22Rv1 (cell line): Measurements from ENCODE around the gene ACOX1.

ENCODE experiments used
- H3K27ac ChIP-seq: fragments of 450-650 bp; 2 replicates; pipeline ENCODE4 v1.5.1; 2017
- ZFX ChIP-seq: fragments of 450-650 bp; IDR thresholded peaks from 2 replicates; pipeline ENCODE4 v1.6.1; 2017; ENCODE audit warnings: antibody characterized with exemption, borderline replicate concordance
- TF ChIP-seq, protein P1 (sequence below): fragments of 450-650 bp; IDR thresholded peaks from 2 replicates; pipeline ENCODE4 v1.5.1; 2017; ENCODE audit warnings: mild to moderate bottlenecking

Gene ACOX1

DNA sequence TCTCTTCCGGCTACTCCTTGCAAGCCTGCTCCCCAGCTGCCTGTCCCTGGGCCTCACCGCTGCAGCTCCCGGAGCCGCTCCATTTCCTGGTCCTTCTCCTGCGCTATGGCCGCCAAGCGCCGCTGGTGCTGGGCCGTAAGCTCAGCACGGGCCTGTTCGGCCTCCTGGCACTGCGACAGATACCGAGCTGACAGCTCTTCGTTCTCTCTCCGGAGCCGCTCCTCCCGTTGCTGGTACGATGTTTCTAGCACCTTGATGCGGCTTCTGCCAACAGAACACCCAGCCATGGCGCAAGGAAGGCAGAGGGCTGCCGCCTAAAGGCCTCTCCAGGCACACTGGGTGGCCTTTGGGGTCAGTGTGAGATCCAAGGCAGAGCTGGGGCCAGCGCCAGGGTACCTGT is 59.4 kb downstream of the ACOX1 start:
- no peak overlapping the region for H3K27ac ChIP-seq
- TF ChIP-seq, protein P1, sequence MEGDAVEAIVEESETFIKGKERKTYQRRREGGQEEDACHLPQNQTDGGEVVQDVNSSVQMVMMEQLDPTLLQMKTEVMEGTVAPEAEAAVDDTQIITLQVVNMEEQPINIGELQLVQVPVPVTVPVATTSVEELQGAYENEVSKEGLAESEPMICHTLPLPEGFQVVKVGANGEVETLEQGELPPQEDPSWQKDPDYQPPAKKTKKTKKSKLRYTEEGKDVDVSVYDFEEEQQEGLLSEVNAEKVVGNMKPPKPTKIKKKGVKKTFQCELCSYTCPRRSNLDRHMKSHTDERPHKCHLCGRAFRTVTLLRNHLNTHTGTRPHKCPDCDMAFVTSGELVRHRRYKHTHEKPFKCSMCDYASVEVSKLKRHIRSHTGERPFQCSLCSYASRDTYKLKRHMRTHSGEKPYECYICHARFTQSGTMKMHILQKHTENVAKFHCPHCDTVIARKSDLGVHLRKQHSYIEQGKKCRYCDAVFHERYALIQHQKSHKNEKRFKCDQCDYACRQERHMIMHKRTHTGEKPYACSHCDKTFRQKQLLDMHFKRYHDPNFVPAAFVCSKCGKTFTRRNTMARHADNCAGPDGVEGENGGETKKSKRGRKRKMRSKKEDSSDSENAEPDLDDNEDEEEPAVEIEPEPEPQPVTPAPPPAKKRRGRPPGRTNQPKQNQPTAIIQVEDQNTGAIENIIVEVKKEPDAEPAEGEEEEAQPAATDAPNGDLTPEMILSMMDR, result no peak
- no peak for TF ChIP-seq ZFX

DNA sequence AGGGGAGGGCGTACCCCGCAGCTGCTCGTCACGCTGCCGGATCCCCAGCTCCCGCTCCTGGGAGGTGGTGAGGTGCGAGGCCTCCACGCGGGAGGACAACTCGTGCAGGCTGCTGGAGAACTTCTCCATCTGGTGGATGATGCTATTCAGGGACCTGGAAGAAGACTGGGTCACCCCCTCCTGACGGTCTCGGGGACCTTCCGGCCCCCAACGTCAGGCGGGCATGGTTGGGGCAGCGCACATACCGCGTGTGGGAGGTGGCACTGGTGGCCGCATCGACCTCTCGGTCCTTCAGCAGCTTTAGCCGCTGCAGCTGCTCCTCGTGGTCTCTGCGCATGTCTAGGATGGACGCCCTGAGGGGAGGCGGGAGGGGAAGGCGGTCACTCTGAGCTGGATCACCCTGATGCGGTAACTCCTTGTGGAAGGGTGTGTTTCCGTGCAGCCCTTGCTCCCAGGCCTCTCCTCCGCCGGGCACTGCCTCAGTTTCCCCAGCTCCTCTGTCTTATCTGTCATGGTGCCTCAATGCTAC is 61.0 kb downstream of the ACOX1 start:
- TF ChIP-seq ZFX, result no peak
- TF ChIP-seq, protein P1, result no peak
- H3K27ac ChIP-seq, result no peak overlapping the region

DNA sequence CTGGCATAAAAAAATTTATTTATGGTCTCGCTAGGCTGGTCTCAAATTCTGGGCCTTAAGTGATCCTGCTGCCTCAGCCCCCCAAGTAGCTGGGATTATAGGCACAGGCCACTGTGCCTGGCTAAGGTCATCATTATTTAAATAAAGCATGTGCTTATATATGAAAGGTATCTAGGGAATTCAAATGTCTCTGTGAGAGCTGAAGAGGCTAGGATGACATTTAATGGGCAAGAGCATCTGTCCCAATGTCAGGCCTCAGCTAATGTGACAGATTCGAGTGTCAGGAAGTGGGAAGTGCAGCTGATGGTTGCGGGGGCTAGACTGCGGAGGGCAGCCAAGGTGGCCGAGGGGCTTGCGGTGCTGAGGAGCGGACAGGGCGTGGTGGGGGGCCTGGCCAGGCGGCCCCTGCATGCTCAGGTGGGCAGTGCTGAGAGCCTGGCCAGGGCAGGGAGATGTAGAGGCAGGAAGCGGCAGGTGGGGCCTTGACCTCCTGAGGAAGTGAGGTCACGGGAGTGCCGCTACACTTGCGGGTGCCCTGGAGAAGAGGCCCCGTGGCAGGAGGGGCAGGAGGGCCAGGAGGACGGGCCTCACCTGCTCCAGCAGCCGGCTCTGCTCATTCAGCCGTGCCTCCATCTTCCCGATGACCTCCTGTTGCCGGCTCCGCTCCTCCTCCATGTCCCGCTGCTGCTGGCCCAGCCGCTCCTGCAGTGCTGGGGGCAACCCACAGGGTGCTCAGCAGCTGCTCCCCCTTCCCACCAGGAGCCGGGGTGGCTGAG is 61.6 kb downstream of the ACOX1 start:
- TF ChIP-seq, protein P1, result no peak
- TF ChIP-seq ZFX, result no peak
- H3K27ac ChIP-seq, result no peak overlapping the region

DNA sequence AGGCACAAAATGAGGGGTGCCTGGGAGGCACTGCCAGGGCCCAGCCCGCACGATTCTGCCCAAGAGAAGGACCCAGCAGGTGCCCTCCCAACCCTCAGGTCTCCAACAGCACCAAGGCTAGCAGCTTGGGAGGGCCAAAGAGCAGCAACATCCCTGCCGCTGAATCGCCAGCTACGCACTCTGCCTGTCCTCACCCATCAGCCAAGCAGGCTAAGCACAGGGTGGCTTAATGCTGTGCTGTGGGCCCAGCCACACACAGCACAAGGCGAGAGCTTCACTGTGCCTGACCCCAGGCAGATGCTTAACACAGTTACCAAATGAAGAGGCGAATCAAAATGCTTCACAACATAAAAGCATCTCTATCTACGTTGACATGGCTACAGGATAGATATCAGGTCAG is 63.7 kb downstream of the ACOX1 start:
- no peak overlapping the region for H3K27ac ChIP-seq
- no peak for TF ChIP-seq ZFX
- TF ChIP-seq, protein P1, result no peak

DNA sequence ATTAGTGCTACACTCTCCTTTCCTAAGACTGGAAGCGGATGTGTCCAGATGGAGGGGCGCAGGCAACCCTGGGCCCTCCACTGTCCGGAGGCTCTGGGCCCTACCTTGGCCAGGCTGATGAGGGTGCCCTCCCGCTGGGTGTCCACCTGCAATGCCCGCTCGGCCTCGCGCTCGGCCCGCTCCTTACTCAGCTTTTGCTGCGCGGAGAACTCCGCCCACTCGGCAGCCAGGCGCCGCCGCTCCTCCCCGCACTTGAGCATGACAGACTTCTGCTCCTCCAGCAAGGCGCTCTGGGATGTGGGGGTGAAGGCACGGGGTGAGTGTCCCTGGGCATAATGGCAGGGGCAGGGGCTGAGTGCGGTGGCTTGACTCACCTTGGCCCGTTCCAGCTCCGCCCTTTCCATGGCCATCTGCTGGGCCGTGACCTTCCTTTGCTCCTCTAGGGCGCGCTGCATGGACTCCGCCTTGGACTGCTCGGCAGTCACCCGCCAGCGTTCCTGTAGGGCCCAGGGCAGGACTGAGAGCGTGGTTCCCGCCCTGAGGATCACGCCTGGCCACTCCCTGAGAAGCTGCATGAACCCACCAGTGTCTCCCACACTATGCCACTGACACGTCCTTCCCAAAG is 64.2 kb downstream of the ACOX1 start:
- no peak for TF ChIP-seq ZFX
- TF ChIP-seq, protein P1, result no peak
- no peak overlapping the region for H3K27ac ChIP-seq

DNA sequence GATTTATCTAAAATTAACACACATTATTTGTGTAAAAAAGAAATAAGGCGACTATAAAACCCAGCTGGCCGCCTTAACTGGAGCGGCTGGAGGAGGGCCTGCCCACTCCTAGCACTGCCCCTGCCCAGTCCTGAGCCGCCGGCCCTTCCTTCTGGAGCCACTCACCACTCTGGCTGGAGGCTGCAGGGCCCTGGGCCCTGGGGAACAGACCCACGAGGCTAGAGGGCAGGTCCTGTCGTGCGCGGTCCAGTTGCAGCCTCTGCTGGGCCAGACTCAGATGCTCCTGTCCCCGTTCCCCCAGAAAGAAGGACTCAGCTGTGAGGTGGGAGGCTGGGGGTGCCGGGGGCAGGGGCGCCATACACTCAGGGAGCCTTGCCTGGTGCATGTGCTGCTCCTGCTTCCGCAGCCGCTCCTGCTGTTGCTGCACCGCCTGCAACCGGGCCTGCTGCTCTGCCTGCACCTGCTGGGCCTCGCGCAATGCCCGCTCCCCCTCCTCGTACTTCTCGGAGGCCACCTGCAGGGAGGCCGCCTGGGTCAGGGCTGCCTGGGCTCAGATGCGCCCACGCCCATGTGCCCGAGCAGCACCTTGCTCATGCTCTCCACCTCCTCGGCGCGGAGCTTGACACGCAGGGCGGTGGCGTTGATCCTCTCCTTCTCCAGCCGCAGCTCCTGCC is 65.3 kb downstream of the ACOX1 start:
- TF ChIP-seq, protein P1, result no peak
- no peak for TF ChIP-seq ZFX
- no peak overlapping the region for H3K27ac ChIP-seq
